CD4-positive, alpha-beta T cell treated with Interleukin-17A for 4 hours (primary cell): ENCODE measurements around the gene GTF2H4.
"Not testable (repeated sequence)": the region's sequence is repeated elsewhere in the genome, so short reads cannot be mapped to it uniquely, and the experiment has no call there.

Experiments
- DNase-seq: peaks from one replicate; pipeline ENCODE4 v3.0.0-alpha.2; 2020; ENCODE audit warnings: mixed read lengths

Gene GTF2H4

GRCh38 chr6:30895343-30895742 lies 12.7 kb upstream of the GTF2H4 start:
- DNase-seq, result no peak

GRCh38 chr6:30896541-30896940 lies 11.5 kb upstream of the GTF2H4 start:
- no peak for DNase-seq

DNA sequence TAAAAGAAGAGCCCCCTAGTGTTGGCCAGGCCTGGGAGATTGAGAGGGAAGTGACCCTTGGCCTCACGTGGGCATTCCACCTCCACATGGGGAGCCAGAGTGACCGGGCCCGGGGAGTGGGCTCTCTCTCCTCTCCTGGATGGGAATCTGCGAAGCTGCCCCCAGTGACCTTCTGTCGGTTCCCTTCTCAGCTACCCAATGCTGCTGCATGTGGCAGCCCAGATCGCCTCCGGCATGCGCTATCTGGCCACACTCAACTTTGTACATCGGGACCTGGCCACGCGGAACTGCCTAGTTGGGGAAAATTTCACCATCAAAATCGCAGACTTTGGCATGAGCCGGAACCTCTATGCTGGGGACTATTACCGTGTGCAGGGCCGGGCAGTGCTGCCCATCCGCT lies 10.1 kb upstream of the GTF2H4 start:
- no peak for DNase-seq

GRCh38 chr6:30898750-30899360 lies 9.2 kb upstream of the GTF2H4 start:
- no peak for DNase-seq

DNA sequence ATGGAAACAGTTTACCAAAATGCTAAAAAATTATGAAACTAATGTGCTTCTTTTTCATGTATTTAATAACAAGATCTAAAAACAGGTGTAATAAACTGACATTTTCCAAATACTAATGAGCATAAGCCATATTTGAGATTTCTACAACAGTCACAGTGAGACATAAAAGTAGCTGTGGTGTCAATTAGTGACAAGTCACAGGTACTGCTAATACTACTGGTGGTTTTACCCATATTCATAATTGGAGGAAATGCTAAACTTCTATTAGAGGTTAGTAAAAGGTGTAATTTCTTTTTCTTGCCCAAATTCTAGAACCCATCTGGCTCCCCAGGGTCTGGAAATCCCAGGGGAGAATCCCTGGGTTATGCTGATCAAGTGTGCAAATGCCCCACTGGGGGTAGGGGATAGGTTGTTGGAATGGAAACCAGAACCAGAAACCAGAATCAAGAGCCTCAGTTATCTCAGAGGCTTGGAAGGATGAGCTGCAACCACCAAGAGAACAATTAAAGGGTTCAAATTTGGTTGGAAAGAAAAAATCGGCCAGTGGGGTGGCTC lies 7.1 kb upstream of the GTF2H4 start:
- no peak for DNase-seq

DNA sequence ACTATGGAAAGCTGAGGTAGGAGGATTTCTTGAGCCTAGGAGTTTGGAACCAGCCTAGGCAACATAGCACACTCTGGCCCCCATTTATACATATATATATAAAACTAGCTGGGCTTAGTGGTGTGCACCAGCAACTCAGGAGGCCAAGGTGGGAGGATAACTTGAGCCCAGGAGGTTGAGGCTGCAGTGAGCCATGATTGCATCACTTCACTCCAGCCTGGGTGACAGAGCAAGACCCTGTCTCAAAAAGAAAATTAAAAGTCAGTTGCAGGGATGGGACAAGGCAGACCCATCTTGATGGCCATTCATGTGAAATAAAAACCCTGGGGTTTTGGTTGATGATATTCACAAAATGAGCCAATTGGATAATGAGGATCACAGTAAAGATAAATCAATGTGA lies 6.6 kb upstream of the GTF2H4 start:
- no peak for DNase-seq

- DNase-seq, result not testable (repeated sequence)
These were observed 5.8 kb upstream of the GTF2H4 start for GRCh38 chr6:30902196-30902595.

GRCh38 chr6:30902709-30903108 lies 5.3 kb upstream of the GTF2H4 start:
- no peak for DNase-seq

DNA sequence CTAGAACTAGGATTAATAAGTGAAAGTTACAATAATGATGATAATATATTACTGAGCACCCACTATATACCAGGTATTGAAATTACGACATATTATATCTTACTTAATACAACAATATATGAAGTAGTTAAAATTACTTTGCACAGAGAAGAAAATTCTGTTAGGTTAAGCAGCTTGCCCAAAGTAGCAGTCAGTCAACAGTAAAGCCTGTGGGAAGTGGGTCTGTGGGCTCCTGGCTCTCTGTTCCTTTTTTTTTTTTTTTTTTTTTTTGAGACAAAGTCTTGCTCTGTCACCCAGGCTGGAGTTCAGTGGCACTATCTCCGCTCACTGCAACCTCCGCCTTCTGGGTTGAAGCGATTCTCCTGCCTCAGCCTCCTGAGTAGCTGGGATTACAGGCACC lies 4.8 kb upstream of the GTF2H4 start:
- no peak for DNase-seq

GRCh38 chr6:30907290-30907757 lies 683 bp upstream of the GTF2H4 start:
- DNase-seq, result not testable (repeated sequence)

GRCh38 chr6:30908700-30909099 lies 693 bp downstream of the GTF2H4 start:
- DNase-seq, result no peak

DNA sequence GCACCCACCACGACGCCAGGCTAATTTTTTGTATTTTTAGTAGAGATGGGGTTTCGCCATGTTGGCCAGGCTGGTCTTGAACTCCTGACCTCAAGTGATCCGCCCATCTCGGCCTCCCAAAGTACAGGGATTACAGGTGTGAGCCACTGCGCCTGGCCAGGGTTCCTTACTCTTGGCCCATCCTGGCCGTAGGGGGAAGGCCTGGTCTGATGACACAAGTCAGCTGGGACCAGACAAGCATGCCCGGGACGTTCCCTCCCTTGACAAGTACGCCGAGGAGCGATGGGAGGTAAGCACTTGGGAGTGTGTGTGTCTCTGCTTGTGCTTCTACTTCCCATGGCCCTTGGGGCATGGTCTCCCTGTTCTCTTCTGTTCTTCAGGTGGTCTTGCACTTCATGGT lies 2.5 kb downstream of the GTF2H4 start:
- DNase-seq, result not testable (repeated sequence)

- no peak for DNase-seq
These were observed 4.9 kb downstream of the GTF2H4 start for GRCh38 chr6:30912746-30913520.

GRCh38 chr6:30913721-30914075 lies 5.7 kb downstream of the GTF2H4 start:
- no peak for DNase-seq

DNA sequence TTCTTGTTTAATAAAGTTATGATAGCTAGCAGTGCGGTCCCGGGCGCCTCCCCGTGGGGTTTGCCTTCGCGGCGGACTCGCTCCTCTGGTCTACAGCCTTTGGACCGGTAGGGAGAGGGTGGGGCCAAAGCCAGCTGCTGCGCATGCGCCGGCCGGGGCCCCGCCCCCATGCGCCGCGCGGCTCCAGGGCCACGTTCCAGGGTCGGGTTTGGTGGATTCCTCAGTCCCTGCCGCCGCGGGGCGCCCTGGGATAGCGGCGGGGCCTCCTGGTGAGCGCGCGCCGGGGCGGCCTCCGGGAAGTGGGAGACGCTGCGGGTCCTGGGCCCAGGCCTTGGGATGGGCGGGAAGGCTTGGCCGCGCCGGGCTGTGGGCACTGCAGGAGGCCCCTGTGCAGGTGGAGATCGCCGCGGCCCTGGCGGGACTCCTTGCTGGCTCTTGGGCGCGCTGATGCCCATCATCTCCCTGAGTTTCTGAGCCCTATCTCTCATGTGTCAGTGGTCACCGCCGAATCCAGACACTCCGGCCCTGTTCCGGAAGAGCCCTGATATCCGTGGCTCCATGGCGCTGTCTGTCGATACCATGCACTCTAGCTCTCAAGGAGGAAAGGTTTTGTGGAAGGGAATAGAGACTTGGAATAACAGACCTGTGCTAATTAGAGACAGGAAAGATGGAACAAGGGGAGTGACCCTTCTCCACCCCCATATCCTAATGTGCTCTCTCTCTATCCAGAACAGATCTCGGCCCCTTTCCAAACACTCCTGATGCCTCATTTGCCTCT lies 6.3 kb downstream of the GTF2H4 start, which contains the start of gene VARS2:
VARS2 (plus strand) TSS at position 163 of the 778 bp plus-strand sequence; CDS start at position 762, 599 bp downstream.
- DNase-seq, result peak; percentile 87

DNA sequence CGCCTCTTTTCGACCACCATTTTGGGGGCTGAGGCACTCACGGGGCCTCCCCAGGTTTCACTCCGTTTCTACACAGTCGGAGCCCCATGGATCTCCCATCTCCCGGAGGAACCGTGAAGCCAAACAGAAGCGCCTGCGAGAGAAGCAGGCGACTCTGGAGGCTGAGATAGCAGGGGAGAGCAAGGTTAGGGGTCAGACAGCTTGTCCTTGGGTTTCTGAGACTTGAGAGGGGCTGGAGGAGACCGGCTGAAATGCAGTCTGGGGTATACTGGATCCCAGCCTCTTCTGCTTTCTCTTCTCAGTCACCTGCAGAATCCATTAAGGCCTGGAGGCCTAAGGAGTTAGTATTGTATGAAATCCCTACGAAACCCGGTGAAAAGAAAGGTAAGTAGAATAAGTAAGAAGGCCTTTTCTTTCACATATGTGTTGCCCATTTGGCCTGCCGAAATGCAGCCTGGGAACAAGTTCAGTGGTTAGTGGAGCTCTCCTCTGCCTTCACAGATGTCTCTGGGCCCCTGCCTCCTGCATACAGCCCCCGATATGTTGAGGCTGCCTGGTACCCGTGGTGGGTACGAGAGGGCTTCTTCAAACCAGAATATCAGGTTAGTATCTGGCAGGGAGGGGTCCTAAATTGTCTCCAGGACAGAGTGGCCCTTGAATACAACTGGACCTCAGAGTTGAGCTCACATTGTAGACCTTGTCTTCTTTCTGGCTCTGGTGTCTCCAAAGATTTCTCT lies 7.0 kb downstream of the GTF2H4 start:
- no peak for DNase-seq

DNA sequence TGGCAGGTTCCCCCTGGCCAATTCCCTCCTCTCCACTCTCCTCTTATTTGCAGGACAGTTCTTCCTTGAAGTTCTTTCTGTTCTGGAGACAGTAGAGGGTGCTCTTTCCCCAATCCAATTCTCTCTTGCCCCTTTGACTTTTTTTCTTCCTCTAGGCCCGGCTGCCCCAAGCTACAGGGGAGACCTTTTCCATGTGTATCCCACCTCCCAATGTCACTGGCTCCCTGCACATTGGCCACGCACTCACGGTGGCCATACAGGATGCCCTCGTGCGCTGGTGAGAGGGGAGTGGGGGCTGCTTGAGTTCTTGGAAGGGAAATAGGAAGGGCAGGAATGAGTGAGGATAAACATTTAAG lies 7.6 kb downstream of the GTF2H4 start:
- DNase-seq, result peak; percentile 17

GRCh38 chr6:30917041-30917440 lies 9.0 kb downstream of the GTF2H4 start:
- DNase-seq, result no peak

DNA sequence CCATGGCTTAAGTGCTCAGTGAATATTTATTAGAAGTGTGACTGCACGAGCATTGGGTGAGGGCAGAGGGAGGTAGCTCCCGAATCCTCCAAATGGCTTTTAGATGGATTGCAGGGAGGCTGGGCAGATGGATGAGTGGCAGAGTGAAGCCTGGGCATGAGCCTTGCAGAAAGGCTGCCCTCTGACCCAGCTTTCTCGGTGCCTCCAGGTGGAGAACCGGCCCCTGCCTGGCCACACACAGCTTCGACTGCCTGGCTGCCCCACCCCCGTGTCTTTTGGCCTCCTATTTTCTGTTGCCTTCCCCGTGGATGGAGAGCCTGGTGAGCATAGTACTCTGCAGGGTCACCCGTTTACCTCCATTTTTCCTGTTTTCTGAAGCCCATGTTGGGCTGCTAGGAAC lies 9.5 kb downstream of the GTF2H4 start:
- no peak for DNase-seq

- DNase-seq, result no peak
These were observed 10.7 kb downstream of the GTF2H4 start for GRCh38 chr6:30918670-30919069.

GRCh38 chr6:30922447-30922852 lies 14.4 kb downstream of the GTF2H4 start:
- DNase-seq, result no peak

DNA sequence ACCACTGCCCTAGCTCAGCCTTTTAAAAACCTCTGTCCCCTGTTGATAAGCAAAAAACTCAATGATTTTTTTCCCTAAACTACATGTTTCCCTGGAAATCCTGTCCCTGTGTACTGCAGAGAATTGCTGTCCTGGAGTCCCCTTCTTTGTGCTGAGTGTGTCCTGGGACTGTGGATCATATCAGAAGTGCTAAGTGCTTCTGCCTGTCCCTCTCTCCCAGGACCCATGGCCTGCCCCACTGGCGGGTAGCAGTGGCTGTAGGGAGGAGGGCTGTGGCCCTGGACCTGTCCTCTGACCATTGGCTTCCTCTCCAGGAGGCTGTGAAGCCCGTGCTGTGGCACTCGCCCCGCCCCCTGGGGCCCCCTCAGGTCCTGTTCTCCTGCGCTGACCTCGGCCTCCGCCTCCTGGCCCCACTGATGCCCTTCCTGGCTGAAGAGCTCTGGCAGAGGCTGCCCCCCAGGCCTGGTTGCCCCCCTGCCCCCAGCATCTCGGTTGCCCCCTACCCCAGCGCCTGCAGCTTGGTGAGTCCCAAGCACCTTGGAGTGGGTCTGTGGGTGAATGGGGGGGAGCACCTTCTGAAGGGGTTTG lies 16.1 kb downstream of the GTF2H4 start:
- not testable (repeated sequence) for DNase-seq
